GM19239 (cell line): ENCODE results near the gene RASAL2.

ENCODE experiments used
- DNase-seq: peaks from one replicate; pipeline ENCODE4 v3.0.0; 2011; ENCODE audit warnings: low spot score; ENCODE audit not compliant: insufficient read length
- FAIRE-seq: peaks from 2 replicates; lab custom pipeline; 2011; peaks lifted over from hg19 to GRCh38; lab: Jason Lieb, UNC

RASAL2 gene

GRCh38 chr1:178093951-178094738 is at the start of gene RASAL2:
TSS of gene RASAL2 (plus strand) at chr1:178094104. CDS start at chr1:178094493, 389 bp downstream.
- DNase-seq (peak; percentile 36), FAIRE-seq (no peak)

GRCh38 chr1:178046591-178047270 is 47.2 kb upstream of the RASAL2 start:
- DNase-seq (no peak), FAIRE-seq (no peak)

DNA sequence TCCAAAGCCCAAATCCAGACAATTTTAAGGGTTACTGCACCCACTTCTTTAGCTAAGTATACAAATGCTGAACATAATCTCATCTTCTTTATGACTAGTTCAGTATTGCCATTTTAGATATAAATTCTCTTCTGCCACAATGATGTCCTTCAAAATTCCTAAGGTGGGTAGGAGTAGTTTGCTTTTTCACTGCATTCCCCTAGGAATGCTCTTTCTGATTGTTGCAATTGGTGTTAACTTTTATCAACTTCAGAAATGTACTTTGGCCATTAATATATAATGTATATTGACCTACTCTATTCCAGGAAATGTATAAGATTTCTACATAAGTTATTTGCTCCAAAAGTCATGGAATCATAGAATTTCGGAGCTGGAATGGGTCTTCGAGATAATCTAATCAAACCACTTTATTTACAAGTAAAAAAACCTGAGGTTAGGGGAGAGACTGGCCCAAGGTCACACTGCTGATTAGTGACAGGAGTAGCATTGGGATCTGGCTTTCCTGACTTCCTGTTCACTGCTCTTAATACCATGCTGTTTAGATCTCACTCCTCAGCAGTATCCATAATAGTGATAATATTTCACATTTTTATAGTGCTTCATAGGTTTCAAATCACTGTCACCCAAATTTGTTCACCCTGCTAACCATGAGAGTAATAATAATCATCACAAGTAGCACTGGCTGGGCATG is 46.4 kb upstream of the RASAL2 start:
- FAIRE-seq (no peak), DNase-seq (no peak)

- DNase-seq (no peak), FAIRE-seq (no peak)
Measured at GRCh38 chr1:178048426-178048825, 45.5 kb upstream of the RASAL2 start.

GRCh38 chr1:178048883-178049282 is 45.0 kb upstream of the RASAL2 start:
- DNase-seq (no peak), FAIRE-seq (no peak)

DNA sequence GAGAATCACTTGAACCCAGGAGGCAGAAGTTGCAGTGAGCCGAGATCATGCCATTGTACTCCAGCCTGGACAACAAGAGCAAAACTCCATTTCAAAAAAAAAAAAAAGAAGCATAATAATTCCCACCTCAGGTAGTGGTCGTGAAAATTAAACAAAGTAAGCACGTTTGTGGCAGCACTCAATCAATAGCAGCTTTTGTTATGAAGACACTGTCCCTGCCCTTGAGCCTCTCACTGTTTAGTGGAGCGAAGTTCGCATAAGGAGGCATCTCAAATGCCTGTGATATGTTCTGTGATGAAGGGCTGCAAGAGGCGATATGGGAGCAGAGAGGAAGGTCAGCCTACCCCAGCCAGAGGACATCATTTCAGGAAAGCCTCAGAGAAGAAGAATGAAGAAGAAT is 43.8 kb upstream of the RASAL2 start:
- no peak for DNase-seq

DNA sequence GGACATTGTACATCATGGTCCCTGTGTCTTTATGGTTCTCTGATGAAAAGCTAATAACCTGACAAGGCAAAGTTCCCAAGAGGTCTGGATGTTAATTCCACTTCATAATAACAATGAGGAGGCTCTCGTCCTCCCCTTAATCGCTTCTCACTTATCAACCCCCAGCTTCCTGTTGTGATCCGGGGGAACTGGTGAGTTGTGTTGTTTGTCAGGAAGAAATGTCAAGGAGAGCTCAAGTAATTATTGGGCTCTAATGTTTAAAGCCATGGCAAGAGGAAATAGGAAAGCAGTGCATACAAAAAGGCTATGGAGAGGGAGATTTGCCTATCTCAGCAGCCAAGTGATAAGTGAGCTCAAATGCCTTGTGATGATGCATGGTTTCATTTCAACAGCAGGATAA is 42.8 kb upstream of the RASAL2 start:
- no peak for FAIRE-seq
- DNase-seq = no peak

More for the DNA sequence above, 43.8 kb upstream of the RASAL2 start:
- FAIRE-seq = no peak

- FAIRE-seq = no peak
- no peak for DNase-seq
Measured at GRCh38 chr1:178052650-178053461, 41.0 kb upstream of the RASAL2 start.

- DNase-seq (no peak), FAIRE-seq (no peak)
Measured at GRCh38 chr1:178055093-178055492, 38.8 kb upstream of the RASAL2 start.

- no peak for FAIRE-seq
- DNase-seq = no peak
Measured at GRCh38 chr1:178055779-178056471, 38.0 kb upstream of the RASAL2 start.

- FAIRE-seq = no peak
- DNase-seq = no peak
Measured at GRCh38 chr1:178057141-178057765, 36.7 kb upstream of the RASAL2 start.

- DNase-seq = no peak
- no peak for FAIRE-seq
Measured at GRCh38 chr1:178057912-178058534, 35.9 kb upstream of the RASAL2 start.

DNA sequence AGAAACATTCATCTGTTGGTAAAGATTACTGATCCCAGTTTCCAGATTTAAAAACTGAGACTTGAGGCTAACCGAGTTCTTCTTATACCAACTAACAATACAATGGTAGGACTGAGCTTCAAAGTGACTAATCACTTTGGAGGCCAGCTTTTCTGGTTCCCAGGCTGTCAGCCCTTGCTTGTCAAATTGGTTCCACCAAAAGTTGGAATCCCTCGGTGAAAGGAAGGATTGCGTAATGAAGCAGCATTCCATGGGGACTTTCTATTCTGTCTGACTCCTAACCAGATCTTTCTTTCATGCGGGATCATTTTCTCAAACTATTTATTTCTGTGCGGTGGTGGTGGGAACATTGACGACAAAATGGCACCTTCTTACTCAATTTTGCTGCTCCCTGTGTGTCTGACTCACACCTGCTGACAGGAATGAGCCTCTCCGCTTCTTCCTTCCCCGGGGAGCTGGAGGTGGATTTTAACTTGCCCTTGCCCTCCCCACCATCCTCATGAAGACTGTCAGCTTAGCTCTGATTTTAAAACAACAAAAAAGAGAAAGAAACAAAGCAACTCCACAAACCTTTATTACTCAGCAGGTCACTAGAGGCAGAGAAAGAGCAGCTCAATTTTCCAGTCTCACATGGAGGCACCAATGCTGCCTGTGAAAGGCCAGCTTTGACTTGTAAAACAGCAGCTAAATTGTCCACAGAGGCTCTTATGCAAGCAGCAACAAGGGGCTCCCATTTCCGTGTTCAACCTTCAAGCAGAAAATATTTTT is 32.9 kb upstream of the RASAL2 start:
- no peak for FAIRE-seq
- no peak for DNase-seq

- DNase-seq (no peak), FAIRE-seq (no peak)
Measured at GRCh38 chr1:178061620-178062019, 32.3 kb upstream of the RASAL2 start.

DNA sequence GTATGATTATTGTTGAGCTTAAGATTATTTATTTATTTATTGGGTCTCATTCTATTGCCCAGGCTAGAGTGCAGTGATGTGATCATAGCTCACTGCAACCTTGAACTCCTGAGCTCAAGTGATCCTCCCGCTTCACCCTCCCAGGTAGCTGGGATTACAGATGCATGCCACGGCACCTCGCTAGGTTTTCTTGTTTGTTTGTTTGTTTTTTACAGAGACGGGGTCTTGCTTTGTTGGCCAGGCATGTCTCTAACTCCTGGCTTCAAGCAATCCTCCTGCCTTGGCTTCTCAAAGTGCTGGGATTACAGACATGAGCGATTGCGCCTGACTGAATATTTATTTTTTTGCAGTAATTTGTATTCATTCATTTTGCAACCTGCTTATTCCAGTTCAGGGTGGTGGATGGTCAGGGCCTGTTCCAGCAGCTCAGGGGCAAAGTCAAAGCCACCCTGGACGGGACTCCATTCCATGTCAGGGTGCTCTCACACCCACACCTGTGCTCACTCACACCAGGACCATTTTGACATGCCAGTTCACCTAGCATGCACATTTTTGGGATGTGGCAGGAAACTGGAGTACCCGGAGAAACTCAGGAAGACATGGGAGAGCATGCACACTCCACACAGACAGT is 29.6 kb upstream of the RASAL2 start:
- FAIRE-seq = no peak
- DNase-seq = no peak

GRCh38 chr1:178065250-178065649 is 28.7 kb upstream of the RASAL2 start:
- DNase-seq = no peak
- no peak for FAIRE-seq

- DNase-seq (no peak), FAIRE-seq (no peak)
Measured at GRCh38 chr1:178066296-178066907, 27.5 kb upstream of the RASAL2 start.
